ENCODE data around the gene CDR2.

DNA sequence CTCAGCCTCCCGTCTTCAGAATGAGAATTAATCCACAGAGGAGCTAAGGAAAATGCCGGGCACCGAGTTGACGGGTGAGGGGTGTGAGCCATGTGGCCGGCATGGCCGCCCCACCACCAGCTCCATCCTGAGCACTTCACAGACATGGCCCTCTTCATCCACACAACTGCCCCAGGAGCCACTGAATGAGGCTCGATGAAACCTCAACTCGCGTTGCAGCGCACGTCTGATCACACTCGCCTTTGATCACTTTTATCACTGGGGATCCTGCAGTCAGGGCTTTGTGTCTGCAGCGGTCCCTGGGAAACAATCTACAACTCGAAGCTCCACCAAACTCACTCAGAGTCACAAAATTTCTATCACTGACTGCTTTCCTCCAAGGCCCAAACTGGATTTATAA, 46.7 kb upstream of the CDR2 start:
- TF ChIP-seq, protein P1, sequence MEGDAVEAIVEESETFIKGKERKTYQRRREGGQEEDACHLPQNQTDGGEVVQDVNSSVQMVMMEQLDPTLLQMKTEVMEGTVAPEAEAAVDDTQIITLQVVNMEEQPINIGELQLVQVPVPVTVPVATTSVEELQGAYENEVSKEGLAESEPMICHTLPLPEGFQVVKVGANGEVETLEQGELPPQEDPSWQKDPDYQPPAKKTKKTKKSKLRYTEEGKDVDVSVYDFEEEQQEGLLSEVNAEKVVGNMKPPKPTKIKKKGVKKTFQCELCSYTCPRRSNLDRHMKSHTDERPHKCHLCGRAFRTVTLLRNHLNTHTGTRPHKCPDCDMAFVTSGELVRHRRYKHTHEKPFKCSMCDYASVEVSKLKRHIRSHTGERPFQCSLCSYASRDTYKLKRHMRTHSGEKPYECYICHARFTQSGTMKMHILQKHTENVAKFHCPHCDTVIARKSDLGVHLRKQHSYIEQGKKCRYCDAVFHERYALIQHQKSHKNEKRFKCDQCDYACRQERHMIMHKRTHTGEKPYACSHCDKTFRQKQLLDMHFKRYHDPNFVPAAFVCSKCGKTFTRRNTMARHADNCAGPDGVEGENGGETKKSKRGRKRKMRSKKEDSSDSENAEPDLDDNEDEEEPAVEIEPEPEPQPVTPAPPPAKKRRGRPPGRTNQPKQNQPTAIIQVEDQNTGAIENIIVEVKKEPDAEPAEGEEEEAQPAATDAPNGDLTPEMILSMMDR (IDR thresholded peaks at IDR 0.05; ENCODE audit: poor library complexity) = no peak
- TF ChIP-seq EZH2 (IDR thresholded peaks at IDR 0.05; ENCODE audit: borderline replicate concordance) = no peak
